Neural cell (in vitro differentiated cells): ENCODE measurements around the gene GALNT11. TPM values are rescaled to one million over a fixed set of nuclear protein-coding genes. Genes with fewer than 3 reads are reported as not detected.

Experiments
- H2AFZ ChIP-seq: fragments of 200-600, 300-800 bp; sonication (generic), shearing (Covaris generic); 2 replicates; pipeline ENCODE4 v1.6.0; 2014; ENCODE audit warnings: low read depth, mild to moderate bottlenecking, antibody characterized with exemption, low read length, moderate library complexity
- H3F3A ChIP-seq: fragments of 200-600 bp; shearing (Covaris generic); 2 replicates; pipeline ENCODE4 v1.6.1; 2016; ENCODE audit warnings: mild to moderate bottlenecking, moderate library complexity, mixed read lengths, antibody characterized with exemption, low read length; ENCODE audit not compliant: insufficient read depth, poor library complexity, severe bottlenecking
- H3K27ac ChIP-seq: fragments of 200-600, 300-800 bp; sonication (generic), shearing (Covaris generic); 2 replicates; pipeline ENCODE4 v1.5.1; 2014; ENCODE audit warnings: mild to moderate bottlenecking, low read length, moderate library complexity
- H3K27me3 ChIP-seq: fragments of 300-800, 200-600 bp; sonication (generic), shearing (Covaris generic); 2 replicates; pipeline ENCODE4 v1.6.0; 2014; ENCODE audit warnings: mild to moderate bottlenecking, low read depth, low read length, moderate library complexity; ENCODE audit not compliant: insufficient read depth
- H3K36me3 ChIP-seq: fragments of 300-800, 200-600 bp; sonication (generic), shearing (Covaris generic); 2 replicates; pipeline ENCODE4 v1.5.1; 2014; ENCODE audit warnings: mild to moderate bottlenecking, antibody characterized with exemption, low read length, moderate library complexity; ENCODE audit not compliant: insufficient read depth
- H3K4me2 ChIP-seq: fragments of 300-800, 200-600 bp; sonication (generic), shearing (Covaris generic); 2 replicates; pipeline ENCODE4 v1.6.0; 2014; ENCODE audit warnings: mild to moderate bottlenecking, low read length
- H3K4me3 ChIP-seq: fragments of 300-800, 200-600 bp; sonication (generic), shearing (Covaris generic); 2 replicates; pipeline ENCODE4 v1.5.1; 2014; ENCODE audit warnings: mild to moderate bottlenecking, low read length, moderate library complexity
- H3K79me2 ChIP-seq: fragments of 200-600 bp; shearing (Covaris generic); replicated peaks from 2 replicates; pipeline ENCODE4 v1.6.0; 2014; ENCODE audit warnings: mild to moderate bottlenecking, low read length, moderate library complexity; ENCODE audit not compliant: insufficient read depth
- H3K9ac ChIP-seq: fragments of 300-800, 200-600 bp; sonication (generic), shearing (Covaris generic); 2 replicates; pipeline ENCODE4 v1.6.1; 2016; ENCODE audit warnings: mild to moderate bottlenecking, low read length, mixed read lengths
- H3K9me2 ChIP-seq: fragments of 200-600 bp; shearing (Covaris generic); 2 replicates; pipeline ENCODE4 v1.6.1; 2016; ENCODE audit warnings: mild to moderate bottlenecking, low read length, mixed read lengths; ENCODE audit not compliant: insufficient read depth
- H3K9me3 ChIP-seq: fragments of 200-600, 300-800 bp; sonication (generic), shearing (Covaris generic); 2 replicates; pipeline ENCODE4 v1.6.1; 2016; ENCODE audit warnings: mild to moderate bottlenecking, mixed run types, low read length, moderate library complexity, mixed read lengths
- H4K20me1 ChIP-seq: fragments of 200-600 bp; shearing (Covaris generic); 2 replicates; pipeline ENCODE4 v1.6.1; 2016; ENCODE audit warnings: mild to moderate bottlenecking, mixed run types; ENCODE audit not compliant: insufficient read depth
- CTCF ChIP-seq: fragments of 450-650 bp; IDR thresholded peaks from 2 replicates; pipeline ENCODE4 v1.5.1; 2014; ENCODE audit warnings: antibody characterized with exemption, mild to moderate bottlenecking, moderate library complexity; ENCODE audit not compliant: poor library complexity, severe bottlenecking
- EP300 ChIP-seq: fragments of 450-650 bp; conservative IDR thresholded peaks from 2 replicates; pipeline ENCODE4 v1.6.1; 2014; ENCODE audit warnings: antibody characterized with exemption, mild to moderate bottlenecking, moderate library complexity; ENCODE audit not compliant: poor library complexity, severe bottlenecking
- EZH2 ChIP-seq: fragments of 200-600, 300-800 bp; shearing (Covaris generic), sonication (generic); IDR thresholded peaks from 2 replicates; pipeline ENCODE4 v1.6.1; 2014; ENCODE audit warnings: antibody characterized with exemption, low read length, borderline replicate concordance, mild to moderate bottlenecking; ENCODE audit not compliant: insufficient read depth, poor library complexity, severe bottlenecking
- MXI1 ChIP-seq: fragments of 450-650 bp; conservative IDR thresholded peaks from 2 replicates; pipeline ENCODE4 v1.6.1; 2014; ENCODE audit warnings: antibody characterized with exemption, mild to moderate bottlenecking; ENCODE audit not compliant: poor library complexity, severe bottlenecking
- POLR2AphosphoS5 ChIP-seq: IDR thresholded peaks from 2 replicates; pipeline ENCODE4 v1.6.1; 2012
- RAD21 ChIP-seq: fragments of 450-650 bp; conservative IDR thresholded peaks from 2 replicates; pipeline ENCODE4 v1.6.1; 2014; ENCODE audit warnings: antibody characterized with exemption, mild to moderate bottlenecking, moderate library complexity
- SMC3 ChIP-seq: fragments of 450-650 bp; conservative IDR thresholded peaks from 2 replicates; pipeline ENCODE4 v1.6.1; 2014; ENCODE audit warnings: antibody characterized with exemption, mild to moderate bottlenecking, moderate library complexity; ENCODE audit not compliant: poor library complexity
- TAF1 ChIP-seq: IDR thresholded peaks from 2 replicates; pipeline ENCODE4 v1.6.1; 2012; ENCODE audit warnings: low read depth
- polyA plus RNA-seq: library from polyadenylated mRNA; depleted of rRNA; stranded (reverse); fragments of >200 nt; gene quantifications from 2 replicates; pipeline ENCODE4 v1.2.3, GENCODE V29; 2014
- TF ChIP-seq, protein P1 (sequence below): IDR thresholded peaks from 2 replicates; pipeline ENCODE4 v1.6.1; 2012; ENCODE audit warnings: borderline replicate concordance

Gene GALNT11
- polyA plus RNA-seq, 1 donor from 2014 or later, result 118 TPM

- TF ChIP-seq MXI1 (no peak), SMC3 (no peak), EP300 (no peak), TAF1 (no peak), RAD21 (no peak), CTCF (no peak)
- TF ChIP-seq, protein P1, sequence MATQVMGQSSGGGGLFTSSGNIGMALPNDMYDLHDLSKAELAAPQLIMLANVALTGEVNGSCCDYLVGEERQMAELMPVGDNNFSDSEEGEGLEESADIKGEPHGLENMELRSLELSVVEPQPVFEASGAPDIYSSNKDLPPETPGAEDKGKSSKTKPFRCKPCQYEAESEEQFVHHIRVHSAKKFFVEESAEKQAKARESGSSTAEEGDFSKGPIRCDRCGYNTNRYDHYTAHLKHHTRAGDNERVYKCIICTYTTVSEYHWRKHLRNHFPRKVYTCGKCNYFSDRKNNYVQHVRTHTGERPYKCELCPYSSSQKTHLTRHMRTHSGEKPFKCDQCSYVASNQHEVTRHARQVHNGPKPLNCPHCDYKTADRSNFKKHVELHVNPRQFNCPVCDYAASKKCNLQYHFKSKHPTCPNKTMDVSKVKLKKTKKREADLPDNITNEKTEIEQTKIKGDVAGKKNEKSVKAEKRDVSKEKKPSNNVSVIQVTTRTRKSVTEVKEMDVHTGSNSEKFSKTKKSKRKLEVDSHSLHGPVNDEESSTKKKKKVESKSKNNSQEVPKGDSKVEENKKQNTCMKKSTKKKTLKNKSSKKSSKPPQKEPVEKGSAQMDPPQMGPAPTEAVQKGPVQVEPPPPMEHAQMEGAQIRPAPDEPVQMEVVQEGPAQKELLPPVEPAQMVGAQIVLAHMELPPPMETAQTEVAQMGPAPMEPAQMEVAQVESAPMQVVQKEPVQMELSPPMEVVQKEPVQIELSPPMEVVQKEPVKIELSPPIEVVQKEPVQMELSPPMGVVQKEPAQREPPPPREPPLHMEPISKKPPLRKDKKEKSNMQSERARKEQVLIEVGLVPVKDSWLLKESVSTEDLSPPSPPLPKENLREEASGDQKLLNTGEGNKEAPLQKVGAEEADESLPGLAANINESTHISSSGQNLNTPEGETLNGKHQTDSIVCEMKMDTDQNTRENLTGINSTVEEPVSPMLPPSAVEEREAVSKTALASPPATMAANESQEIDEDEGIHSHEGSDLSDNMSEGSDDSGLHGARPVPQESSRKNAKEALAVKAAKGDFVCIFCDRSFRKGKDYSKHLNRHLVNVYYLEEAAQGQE, result no peak
- Histone ChIP-seq H2AFZ (no peak overlapping the region), H3K9me2 (no peaks in the 10 kb centered on the region), H3K27ac (no peak overlapping the region), H3K36me3 (peaks cover 12% of the 10 kb centered on the region), H3K9ac (no peak overlapping the region), H3K9me3 (no peaks in the 10 kb centered on the region), H3F3A (no peaks in the 10 kb centered on the region), H3K4me2 (no peak overlapping the region), H4K20me1 (no peaks in the 10 kb centered on the region), H3K27me3 (no peaks in the 10 kb centered on the region), H3K4me3 (no peak overlapping the region), H3K79me2 (no peaks in the 10 kb centered on the region)
Measured at GRCh38 chr7:152148706-152149105, 123.2 kb downstream of the GALNT11 start.

- H3K9ac ChIP-seq, result no peak overlapping the region
Measured at GRCh38 chr7:152149363-152149762, 123.9 kb downstream of the GALNT11 start.

GRCh38 chr7:152152267-152152666 lies 126.8 kb downstream of the GALNT11 start:
- H3K4me3 ChIP-seq, result no peak overlapping the region
- no peaks in the 10 kb centered on the region for H4K20me1 ChIP-seq
- H3K79me2 ChIP-seq, result no peaks in the 10 kb centered on the region
- TF ChIP-seq CTCF, result no peak
- no peak for TF ChIP-seq SMC3
- no peak for TF ChIP-seq POLR2AphosphoS5
- TF ChIP-seq RAD21, result no peak
- no peak for TF ChIP-seq EP300
- no peak for TF ChIP-seq EZH2
- no peak for TF ChIP-seq MXI1
- TF ChIP-seq, protein P1, result no peak
- TF ChIP-seq TAF1, result no peak
- no peaks in the 10 kb centered on the region for H3K9me2 ChIP-seq
- H3K9ac ChIP-seq, result no peak overlapping the region
- no peak overlapping the region for H3K4me2 ChIP-seq
- no peaks in the 10 kb centered on the region for H3K27me3 ChIP-seq
- H3K9me3 ChIP-seq, result no peaks in the 10 kb centered on the region
- no peak overlapping the region for H3K27ac ChIP-seq
- no peak overlapping the region for H2AFZ ChIP-seq
- H3K36me3 ChIP-seq, result peaks cover 7% of the 10 kb centered on the region
- no peaks in the 10 kb centered on the region for H3F3A ChIP-seq

More at GRCh38 chr7:152149363-152149762, 123.9 kb downstream of the GALNT11 start:
- Histone ChIP-seq H3K27me3 (no peaks in the 10 kb centered on the region), H3K27ac (no peak overlapping the region), H3K9me2 (no peaks in the 10 kb centered on the region), H3K36me3 (peaks cover 12% of the 10 kb centered on the region), H3F3A (no peaks in the 10 kb centered on the region), H2AFZ (no peak overlapping the region), H3K4me3 (no peak overlapping the region), H3K4me2 (no peak overlapping the region), H3K79me2 (no peaks in the 10 kb centered on the region), H4K20me1 (no peaks in the 10 kb centered on the region), H3K9me3 (no peaks in the 10 kb centered on the region)
- no peak for TF ChIP-seq EZH2
- no peak for TF ChIP-seq MXI1
